ENCODE measurements around the gene ESPNL.

Gene ESPNL

DNA sequence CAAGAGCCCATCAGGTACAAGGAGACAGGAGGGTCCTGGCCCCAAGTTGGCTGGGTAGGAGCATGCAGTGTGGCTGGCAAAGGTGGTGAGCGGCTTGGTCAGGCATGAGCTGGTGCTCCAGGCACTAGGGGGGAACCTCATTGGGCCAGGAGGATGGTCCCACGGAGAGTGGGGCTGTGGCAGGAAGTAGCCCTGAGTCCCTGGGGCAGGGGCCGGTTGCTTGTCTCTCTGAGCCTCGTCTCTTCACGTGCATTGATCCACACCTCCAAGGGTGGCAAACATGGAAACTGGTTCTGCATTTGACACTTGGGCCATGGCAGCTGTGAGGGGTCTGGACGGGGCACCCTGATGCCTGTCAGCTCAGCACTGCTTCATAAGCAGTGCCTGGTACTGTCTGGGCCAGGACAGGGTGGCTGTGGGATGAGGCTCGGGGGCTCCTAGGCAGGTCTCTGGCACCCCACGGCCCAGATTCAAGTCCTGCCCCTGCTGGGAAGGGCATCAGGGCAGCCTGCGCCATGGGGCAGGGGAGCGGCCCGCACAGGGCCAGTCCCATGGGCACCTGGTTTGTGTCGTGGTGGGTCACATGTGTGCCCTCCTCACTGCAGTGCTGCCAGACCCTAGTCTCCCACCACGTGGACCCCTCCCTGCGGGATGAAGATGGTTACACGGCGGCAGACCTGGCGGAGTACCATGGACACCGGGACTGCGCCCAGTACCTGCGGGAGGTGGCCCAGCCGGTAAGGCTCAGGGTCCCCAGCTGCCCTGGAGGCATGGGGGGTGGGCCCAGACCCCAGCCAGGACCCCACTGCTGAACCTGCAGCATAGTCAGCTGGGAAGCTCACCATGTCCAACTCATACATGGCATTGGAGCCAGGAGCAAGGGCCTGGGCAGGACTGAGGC lies 16.4 kb downstream of the ESPNL start:
- no peak for DNase-seq (ENCODE audit: low spot score)

DNA sequence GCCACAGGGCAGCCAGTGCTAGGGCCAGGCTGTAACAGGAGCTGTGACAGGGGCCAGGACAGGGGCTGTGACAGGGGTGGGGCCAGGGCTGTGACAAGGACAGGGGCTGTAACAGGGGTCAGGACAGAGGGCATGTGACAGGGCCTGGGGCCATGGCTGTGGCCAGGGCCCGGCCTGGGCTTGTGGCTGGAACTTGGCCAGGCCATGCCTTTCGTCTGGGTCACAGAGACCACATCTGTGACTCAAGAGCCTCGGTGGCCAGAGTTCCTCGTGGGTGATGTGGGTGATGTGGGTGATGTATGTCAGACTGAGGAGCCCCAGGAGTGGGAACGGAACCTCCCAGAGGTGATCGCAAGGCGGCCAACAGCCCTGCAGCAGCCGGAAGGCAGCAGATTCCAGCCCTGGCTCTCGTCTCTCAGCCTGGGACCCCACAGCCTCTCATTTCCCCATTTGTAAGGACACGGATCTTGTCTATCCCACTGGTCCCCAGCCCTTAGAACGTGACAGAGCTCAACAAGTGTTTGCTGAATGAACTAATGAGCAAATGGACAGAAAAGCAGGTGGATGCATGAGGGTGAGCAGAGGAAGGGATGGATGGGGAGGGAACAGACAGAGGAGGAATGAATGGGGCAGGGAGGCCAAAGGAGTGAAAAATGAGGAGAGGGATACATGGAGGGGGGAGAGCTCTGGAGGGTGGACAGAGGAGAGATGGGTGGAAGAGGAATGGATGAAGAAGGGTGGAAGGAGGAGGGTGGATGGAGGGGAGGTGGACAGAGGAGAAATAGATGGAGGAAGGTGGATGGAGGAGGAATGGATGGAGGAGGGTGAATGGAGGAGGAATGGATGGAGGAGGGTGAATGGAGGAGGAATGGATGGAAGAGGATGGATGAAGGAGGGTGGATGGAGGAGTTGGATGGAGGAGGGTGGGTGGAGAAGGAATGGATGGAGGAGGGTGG lies 17.3 kb downstream of the ESPNL start:
- DNase-seq (ENCODE audit: low spot score): no peak

DNA sequence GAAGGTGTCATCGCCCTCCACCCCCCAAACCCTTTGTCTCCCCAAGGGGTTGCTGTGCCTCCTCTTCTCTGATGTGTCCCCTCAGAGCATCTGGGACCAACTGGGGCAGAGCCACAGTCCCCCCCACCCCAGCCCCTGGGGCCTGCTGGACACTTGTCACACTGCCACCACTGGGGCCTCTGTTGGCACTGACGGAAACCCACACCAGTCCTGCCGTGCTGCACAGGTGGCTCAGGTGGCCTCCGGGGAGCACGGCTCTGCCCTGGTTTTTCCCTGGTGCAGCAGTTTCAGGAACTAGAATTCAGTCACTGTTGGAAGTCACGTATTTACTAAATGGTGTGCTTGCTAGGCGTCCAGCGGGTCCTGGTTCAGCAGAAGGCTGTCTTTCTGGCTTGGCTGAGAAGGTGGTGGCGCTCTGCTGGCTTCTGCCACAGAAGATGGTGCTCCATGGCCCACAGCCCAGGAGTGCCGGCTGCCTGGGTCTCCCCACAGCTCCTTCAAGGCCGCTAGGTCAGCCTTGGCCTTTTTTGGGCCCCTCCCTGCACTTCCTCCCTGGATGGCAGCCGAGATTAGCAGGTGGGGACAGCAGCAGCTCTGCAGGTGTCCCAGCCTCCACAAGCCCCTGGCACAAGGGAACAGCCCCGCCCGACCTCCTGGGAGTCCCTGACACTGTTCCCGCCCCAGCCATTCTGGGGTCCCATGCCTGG lies 19.8 kb downstream of the ESPNL start:
- DNase-seq (ENCODE audit: low spot score): no peak

DNA sequence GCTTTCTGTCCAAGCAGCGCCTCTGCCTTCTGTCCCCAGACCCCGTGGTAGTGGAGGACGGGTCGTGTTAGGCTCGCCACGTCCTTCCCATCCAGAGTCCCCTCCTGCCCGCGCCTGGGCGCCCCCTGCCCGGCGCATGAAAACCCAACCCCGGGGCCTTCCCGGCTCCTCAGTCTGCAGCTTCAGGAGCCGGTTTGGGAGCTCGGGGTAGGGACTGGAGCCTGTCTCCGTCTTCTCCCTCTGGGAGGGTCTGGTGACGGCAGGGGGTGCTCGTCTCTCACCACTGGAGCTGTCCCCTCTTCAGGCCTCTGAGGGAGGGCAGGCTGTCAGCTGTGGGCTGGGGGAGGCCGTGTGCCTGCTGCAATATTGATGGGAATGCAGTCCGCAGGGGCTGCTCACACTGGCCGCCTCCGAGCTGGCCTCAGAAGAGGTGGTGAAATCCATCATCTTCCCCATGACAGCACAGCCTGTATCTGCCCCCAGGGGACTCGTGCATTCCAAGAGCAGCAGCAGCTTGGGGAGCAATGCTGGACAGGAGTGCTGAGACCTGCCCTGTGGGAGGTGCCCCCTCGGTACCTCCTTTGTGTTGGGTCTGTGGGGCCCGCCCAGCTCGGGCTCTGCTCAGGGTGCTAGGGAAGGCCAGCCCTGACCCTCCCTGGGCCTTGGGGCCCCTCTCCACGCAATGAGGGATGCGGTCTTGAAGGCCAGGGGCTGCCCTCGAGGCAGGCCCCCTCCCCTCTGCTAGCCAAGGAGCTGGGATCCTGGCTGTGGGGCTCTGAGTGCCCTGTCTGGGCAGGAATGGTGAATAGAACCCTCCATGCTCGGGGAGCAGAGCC lies 20.5 kb downstream of the ESPNL start:
- no peak for DNase-seq (ENCODE audit: low spot score)

DNA sequence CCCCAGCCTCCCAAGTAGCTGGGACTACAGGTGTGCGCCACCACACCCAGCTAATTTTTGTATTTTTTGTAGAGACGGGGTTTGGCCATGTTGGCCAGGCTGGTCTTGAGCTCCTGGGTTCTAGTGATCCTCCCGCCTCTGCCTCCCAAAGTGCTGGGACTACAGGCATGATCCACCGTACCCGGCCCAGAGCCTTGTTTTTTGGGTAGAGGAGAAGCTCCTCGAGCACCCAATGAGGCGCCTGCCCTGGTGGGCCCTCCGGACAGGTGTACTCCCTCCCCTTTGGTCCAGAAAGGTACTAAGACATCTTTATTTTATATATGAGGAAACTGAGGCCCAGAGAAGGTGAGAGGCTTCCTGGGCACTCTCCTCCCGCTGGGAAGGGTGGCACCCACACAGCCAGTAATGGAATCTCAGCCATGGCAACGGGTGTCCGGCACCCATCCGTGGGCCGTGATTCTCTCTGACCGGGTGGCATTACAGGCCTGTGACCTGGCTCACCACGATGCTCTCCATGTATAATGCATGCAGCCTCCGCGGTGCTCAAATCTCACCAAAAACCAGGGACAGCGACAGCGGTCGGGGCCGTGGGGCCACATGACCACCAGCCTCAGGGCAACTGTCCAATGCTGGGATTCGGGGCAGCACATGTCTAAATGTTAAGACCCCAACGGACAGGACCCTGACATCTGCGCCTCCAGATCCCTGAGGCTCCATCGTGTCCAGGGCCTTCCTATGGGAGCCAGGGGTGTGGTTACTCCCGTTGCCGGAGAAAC lies 21.6 kb downstream of the ESPNL start:
- no peak for DNase-seq (ENCODE audit: low spot score)

DNA sequence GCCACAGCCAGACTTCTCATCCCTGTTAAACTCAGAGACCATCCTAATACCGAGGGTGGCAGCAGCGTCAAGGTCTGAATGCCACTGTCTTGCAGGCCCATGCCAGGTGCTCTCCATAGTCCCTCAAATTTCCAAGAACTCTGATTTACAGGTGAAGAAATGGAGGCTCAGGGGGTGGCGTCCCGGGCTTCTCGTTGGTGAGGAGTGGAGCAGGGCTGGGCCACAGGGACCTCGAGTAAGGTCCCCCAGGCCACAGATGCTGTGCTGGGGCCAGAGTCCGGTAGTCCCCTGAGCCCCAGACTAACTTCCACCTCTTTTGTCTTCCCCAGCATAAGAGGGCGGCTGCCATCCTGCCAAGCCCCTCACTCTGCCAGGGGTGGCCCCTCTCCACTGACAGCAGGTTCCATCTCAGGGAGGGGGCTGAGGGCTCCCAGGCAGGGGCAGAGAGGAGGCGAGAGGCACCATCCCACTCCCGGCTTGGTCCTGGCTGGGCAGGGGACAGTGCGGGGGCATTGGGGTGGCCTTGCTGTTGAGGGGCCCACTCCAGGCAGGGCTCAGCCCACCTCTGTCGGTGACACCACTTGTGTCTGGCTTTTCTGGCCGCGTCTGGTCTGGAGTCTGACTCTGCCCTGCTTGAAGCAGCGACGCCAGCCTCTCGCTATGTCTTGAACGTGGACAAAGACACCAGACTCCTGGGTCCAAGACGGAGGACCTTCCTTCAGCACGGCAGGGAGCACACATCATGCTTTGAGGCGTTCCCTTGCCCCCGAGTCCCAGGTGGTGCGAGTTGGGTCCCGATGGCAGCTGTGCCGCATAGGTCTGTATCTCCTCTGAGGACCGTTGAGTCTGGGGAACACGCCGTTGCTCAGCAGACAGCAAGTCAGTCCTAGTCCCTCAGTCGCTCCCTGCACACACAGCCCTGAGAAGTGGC lies 22.4 kb downstream of the ESPNL start:
- DNase-seq (ENCODE audit: low spot score): no peak

GRCh38 chr2:238123218-238123971 lies 23.3 kb downstream of the ESPNL start:
- no peak for DNase-seq (ENCODE audit: low spot score)

- DNase-seq (ENCODE audit: low spot score): no peak
These were observed 23.9 kb downstream of the ESPNL start for GRCh38 chr2:238123991-238124470.

DNA sequence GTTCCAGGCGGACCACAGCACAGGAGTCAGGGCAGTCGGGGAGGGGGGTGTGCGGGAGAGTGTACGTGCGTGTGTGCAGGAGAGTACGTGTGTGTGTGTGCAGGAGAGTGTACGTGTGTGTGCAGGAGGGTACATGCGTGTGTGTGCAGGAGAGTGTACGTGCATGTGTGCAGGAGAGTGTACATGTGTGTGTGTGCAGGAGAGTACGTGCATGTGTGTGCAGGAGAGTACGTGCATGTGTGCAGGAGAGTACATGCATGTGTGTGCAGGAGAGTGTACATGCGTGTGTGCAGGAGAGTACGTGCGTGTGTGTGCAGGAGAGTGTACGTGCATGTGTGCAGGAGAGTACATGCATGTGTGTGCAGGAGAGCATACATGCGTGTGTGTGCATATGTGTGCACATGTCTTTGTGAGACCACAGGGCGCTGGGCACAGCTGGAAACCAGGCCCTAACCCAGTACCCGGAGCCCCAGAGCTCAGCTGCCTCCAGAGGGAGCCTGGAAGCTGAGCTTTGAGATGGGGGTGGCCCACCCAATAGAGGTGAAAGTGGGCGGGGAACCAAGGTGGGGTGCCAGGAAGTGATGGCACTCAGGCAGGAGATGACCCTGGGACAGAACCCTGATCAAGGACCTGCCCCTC lies 24.5 kb downstream of the ESPNL start:
- no peak for DNase-seq (ENCODE audit: low spot score)

DNA sequence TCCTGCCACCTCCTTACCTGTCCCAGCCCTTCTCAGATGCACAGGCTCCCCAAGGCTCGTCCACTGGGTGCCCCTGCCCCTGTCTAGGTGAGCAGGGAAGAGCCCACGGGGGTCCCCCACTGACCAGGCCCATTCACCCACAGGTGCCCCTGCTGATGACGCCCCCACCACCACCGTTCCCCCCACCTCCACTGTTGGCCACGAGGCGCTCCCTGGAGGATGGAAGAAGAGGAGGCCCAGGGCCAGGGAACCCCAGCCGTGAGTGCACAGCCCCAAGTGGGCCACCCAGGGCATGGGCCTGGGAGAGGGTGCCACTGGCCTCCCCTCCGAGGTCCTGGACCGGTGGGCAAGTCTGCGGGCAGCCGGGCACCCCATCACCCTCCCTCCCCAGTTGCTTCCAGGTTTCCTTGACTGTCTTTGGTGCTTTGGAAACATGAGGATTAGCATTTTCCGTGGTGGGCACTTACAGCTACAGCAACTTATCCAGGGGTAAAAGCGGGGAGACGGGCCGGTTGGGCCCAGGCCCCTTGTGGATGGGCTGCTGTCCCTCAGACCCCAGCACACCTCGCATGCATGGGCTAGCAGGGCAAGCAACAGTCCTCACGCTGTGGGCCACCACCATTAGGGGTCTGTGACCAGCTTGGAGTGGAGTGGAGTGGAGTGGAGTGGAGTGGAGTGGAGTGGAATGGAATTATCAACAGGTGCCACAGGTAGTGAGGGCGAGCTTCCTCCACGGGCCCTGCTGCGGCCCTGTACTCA lies 25.2 kb downstream of the ESPNL start:
- no peak for DNase-seq (ENCODE audit: low spot score)

DNA sequence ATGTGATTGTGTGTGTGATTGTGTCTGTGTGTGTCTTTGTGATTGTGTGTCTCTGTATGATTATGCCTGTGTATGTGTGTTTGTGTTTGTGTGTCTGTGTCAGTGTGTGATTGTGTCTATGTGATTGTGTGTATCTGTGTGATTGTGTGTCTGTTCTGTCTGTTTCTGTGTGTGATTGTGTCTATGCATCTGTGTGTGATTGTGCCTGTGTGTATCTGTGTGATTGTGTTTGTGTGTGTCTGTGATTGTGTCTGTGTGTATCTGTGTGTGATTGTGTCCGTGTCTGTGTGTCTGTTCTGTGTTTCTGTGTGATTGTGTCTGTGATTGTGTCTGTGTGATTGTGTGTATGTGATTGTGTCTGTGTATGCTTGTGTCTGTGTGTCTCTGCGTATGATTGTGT lies 26.2 kb downstream of the ESPNL start:
- DNase-seq (ENCODE audit: low spot score): no peak

DNA sequence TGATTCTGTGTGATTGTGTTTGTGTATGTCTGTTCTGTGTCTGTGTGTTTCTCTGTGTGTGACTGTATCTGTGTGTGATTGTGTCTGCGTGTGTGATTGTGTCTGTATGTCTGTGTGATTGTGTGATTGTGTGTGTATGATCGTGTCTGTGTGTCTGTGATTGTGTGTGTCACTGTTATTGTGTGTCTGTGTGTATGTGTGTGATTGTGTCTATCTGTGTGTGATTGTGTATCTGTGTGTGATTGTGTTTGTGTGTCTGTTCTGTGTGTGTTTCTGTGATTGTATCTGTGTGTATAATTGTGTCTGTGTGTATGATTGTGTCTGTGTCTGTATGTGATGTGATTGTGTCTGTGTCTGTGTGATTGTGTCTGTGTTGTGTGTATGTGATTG lies 26.6 kb downstream of the ESPNL start:
- no peak for DNase-seq (ENCODE audit: low spot score)

DNA sequence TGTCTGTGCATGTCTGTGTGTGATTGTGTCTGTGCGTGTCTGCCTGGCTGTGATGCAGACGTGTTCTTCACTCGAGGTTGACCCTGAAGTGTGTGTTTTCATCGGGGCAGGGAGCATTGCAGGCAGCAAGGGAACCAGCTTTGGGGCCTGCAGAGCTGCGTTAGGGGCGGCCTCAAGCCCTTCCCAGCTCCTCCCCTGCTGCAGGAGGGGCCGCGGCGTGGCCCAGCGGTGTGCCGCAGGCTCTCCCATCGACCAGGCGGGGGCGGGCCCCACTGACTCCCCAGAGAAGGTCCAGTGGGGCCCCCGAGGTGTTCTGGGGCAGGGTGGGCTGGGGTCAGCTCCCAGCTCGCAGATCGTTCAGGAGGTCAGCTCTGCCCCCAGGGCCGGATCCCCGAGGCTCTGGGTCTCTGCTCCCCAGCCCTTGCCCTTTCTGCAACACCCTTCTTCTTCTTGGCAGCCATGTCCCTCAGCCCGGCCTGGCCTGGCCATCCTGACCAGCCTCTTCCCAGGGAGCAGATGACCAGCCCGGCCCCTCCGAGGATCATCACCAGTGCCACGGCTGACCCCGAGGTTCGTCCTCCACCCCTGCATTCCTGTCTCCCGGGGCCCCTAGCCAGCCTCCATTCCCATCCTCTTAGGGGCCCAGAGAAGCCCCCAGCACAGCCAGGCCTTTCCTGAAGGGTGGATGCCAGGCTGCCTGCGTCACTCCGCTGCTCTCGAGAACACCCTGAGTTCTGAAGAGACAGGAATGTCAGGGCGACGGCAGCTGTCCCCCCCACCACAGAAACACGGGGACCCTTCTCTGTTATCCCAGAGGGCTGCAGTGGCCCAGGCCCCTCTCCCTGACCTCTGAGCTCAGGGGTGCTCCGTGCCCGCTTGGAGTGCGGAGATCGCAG lies 27.3 kb downstream of the ESPNL start:
- DNase-seq (ENCODE audit: low spot score): no peak

DNA sequence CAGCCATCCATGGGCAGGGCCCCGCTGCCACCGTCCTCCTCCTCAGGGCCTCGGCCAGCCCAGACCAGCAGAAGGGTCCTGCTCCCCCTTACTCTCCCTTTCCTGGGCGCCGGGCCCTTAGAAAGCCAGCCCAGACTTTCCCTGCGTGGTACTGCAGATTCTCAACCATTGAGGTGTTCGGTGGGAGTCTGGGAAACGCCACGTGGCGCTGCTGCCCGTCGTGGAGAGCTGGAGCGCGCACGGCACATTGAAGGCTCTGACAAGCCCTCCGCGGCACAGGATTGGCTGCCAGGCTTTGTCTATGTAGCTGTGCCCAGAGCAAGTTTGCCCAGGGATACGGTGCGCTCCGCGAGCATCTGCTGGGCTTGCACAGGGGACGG lies 27.9 kb downstream of the ESPNL start:
- no peak for DNase-seq (ENCODE audit: low spot score)

GRCh38 chr2:238128534-238129001 lies 28.4 kb downstream of the ESPNL start:
- no peak for DNase-seq (ENCODE audit: low spot score)

All from kidney capillary endothelial cell (primary cell).